Omental fat pad (tissue), 4 donors: Measurements from ENCODE around the gene RPS16. TPM values are rescaled to one million over a fixed set of nuclear protein-coding genes. Genes with fewer than 3 reads are reported as not detected.

Experiments used
- ATAC-seq: fragments of 150-250 bp; one replicate; pipeline ENCODE4 v1.9.1; 2016; ENCODE audit warnings: mild to moderate bottlenecking, moderate library complexity; ENCODE audit not compliant: low FRiP score
- DNase-seq: peaks from one replicate; pipeline ENCODE4 v3.0.0-alpha.2; 2019; ENCODE audit warnings: low spot score
- CTCF ChIP-seq, 3 donors: fragments of 450-650 bp; IDR thresholded peaks; one replicate each; pipeline ENCODE4 v1.5.1; 2016 to 2017; ENCODE audit warnings: antibody characterized with exemption in 3 of 3, mild to moderate bottlenecking in 3 of 3, moderate library complexity in 2 of 3
- total RNA-seq, 4 donors: library from RNA; depleted of rRNA; stranded (reverse); fragments of >200 nt; gene quantifications; one replicate each; pipeline ENCODE4 v1.1.0, GENCODE V29; 2016

The RPS16 gene
- total RNA-seq, 4 donors from 2014 or later = 1,153 to 1,681 (median 1,338) TPM

GRCh38 chr19:39408392-39409207, 27.1 kb downstream of the RPS16 start:
- ATAC-seq (no peak), DNase-seq (no peak)
- no peak for TF ChIP-seq CTCF (IDR thresholded peaks at IDR 0.05)

- DNase-seq (no peak), ATAC-seq (no peak)
- TF ChIP-seq CTCF (IDR thresholded peaks at IDR 0.05) = no peak
Observed at GRCh38 chr19:39407660-39408391, 27.9 kb downstream of the RPS16 start.

- ATAC-seq = no peak
- no peak for DNase-seq
- TF ChIP-seq CTCF (IDR thresholded peaks at IDR 0.05) = no peak
Observed at GRCh38 chr19:39407410-39407659, 28.4 kb downstream of the RPS16 start.

GRCh38 chr19:39406656-39407409, 28.9 kb downstream of the RPS16 start, which contains the start of gene ZFP36:
Gene ZFP36 (plus strand): TSS chr19:39406847. CDS start chr19:39406905, 58 bp downstream.
- peak; percentile 89 for DNase-seq
- TF ChIP-seq CTCF (IDR thresholded peaks at IDR 0.05) = no peak
- ATAC-seq = peak; percentile 5

- no peak for TF ChIP-seq CTCF (IDR thresholded peaks at IDR 0.05)
- no peak for DNase-seq
- no peak for ATAC-seq
Observed at GRCh38 chr19:39405958-39406655, 29.6 kb downstream of the RPS16 start.

- no peak for TF ChIP-seq CTCF (IDR thresholded peaks at IDR 0.05)
- ATAC-seq (no peak), DNase-seq (no peak)
Observed at GRCh38 chr19:39405261-39405957, 30.3 kb downstream of the RPS16 start.
